RWPE1 (cell line): ENCODE results near the gene ZC3H18.

Experiments used
- CTCF ChIA-PET: fragments of 350-600 bp; sonication (Branson Sonifier 250); formaldehyde crosslinking; extraction: SDS; loops from one replicate; lab custom pipeline; 2021; lab: Yijun Ruan, JAX
- POLR2A ChIA-PET: fragments of 400-600 bp; formaldehyde crosslinking; extraction: SDS; loops from one replicate; lab custom pipeline; 2020; ENCODE audit warnings: antibody characterized with exemption; ENCODE audit not compliant: low non-redundant PET; lab: Yijun Ruan, JAX
- DNase-seq: peaks from one replicate; pipeline ENCODE4 v3.0.0; 2012; ENCODE audit warnings: low spot score
- H3K27ac ChIP-seq: fragments of 450-650 bp; 2 replicates; pipeline ENCODE4 v1.5.1; 2017
- TF ChIP-seq, protein P1 (sequence below): fragments of 450-650 bp; conservative IDR thresholded peaks from 2 replicates; pipeline ENCODE4 v1.5.1; 2017; ENCODE audit warnings: low read depth, mild to moderate bottlenecking

The ZC3H18 gene

GRCh38 chr16:88539261-88539651 is 30.9 kb upstream of the ZC3H18 start:
- no peak for DNase-seq
- TF ChIP-seq, protein P1, sequence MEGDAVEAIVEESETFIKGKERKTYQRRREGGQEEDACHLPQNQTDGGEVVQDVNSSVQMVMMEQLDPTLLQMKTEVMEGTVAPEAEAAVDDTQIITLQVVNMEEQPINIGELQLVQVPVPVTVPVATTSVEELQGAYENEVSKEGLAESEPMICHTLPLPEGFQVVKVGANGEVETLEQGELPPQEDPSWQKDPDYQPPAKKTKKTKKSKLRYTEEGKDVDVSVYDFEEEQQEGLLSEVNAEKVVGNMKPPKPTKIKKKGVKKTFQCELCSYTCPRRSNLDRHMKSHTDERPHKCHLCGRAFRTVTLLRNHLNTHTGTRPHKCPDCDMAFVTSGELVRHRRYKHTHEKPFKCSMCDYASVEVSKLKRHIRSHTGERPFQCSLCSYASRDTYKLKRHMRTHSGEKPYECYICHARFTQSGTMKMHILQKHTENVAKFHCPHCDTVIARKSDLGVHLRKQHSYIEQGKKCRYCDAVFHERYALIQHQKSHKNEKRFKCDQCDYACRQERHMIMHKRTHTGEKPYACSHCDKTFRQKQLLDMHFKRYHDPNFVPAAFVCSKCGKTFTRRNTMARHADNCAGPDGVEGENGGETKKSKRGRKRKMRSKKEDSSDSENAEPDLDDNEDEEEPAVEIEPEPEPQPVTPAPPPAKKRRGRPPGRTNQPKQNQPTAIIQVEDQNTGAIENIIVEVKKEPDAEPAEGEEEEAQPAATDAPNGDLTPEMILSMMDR, result no peak
- ChIA-PET POLR2A (no interaction called here), CTCF (interaction anchor here (1.1 kb wide), 1 partner anchor 101 kb away, joined by 5 read pairs; no protein-coding TSS in a partner anchor)
- H3K27ac ChIP-seq, result no peak overlapping the region

DNA sequence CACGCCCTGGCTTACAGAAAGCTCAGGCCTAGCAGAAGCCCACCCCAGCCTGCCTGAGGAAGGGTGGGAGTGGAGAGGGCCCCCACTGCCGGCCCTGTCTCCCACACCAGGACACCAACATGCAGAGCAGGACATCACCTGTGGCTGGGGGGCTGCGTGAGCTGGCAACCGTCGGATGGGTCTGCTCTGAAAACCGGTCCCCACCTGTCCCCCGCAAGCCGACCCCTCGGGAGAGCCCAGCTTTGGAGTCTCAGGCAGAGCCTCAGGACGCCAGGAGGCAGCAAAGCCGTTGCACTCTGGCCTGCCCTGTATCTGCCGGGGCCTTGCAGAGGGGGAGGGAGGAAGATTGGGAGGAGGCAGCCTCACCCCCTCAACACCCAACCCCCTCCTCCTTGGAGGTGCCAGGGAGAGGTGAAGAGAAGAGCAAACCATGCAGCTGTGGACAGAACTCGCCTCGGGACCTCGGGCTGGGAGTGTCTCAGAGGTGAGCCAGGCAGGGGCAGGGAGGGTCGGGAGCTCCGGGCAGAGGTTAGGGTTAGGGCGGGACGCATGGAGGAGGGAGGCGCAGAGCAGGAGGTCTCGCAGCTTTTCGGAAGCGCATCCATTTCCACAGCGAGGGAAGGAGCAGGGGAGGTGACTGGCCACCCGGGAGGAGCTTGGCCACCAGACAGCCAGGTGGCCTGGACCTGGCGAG is 30.4 kb upstream of the ZC3H18 start:
- TF ChIP-seq, protein P1, result no peak
- no peak overlapping the region for H3K27ac ChIP-seq
- ChIA-PET POLR2A (no interaction called here), CTCF (no interaction called here)
- no peak for DNase-seq

- CTCF ChIA-PET, result no interaction called here
- TF ChIP-seq, protein P1, result no peak
- POLR2A ChIA-PET, result no interaction called here
- no peak overlapping the region for H3K27ac ChIP-seq
- no peak for DNase-seq
Measured at GRCh38 chr16:88540346-88540977, 29.7 kb upstream of the ZC3H18 start.

GRCh38 chr16:88541831-88542616 is 28.2 kb upstream of the ZC3H18 start:
- ChIA-PET POLR2A (no interaction called here), CTCF (no interaction called here)
- TF ChIP-seq, protein P1, result no peak
- no peak overlapping the region for H3K27ac ChIP-seq
- DNase-seq, result no peak

DNA sequence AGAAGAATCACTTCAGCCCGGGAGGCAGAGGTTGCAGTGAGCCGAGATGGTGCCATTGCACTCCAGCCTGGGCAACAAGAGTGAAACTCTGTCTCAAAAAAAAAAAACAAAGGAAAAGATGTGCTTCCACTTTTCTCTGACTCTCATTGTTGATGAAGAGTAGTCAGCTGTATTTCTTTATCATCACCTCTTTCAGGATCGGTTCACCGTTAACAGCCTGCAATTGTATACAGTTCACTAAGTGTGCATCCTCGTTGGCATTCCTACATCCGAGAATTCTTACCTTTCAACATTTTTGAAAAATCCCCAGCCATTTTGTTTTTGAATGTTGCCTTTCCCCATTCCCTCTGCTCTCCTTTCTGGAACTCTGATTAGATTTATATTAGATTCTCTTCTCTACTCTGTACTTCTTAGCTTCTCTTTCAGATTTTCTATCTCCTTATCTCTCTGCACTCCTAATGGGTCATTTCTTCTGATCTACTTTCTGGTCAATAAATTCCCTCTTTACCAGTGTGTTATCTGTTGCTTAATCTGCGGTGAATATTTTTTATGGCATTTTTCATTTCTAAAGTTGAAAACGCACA is 26.9 kb upstream of the ZC3H18 start:
- no peak for DNase-seq
- no peak overlapping the region for H3K27ac ChIP-seq
- TF ChIP-seq, protein P1, result no peak
- ChIA-PET CTCF (no interaction called here), POLR2A (no interaction called here)

- no peak overlapping the region for H3K27ac ChIP-seq
- TF ChIP-seq, protein P1, result no peak
- POLR2A ChIA-PET, result no interaction called here
- CTCF ChIA-PET, result interaction anchor here (0.6 to 0.9 kb wide), 2 partner anchors 13 to 234 kb away, joined by 3 to 4 read pairs; no protein-coding TSS in a partner anchor
- no peak for DNase-seq
Measured at GRCh38 chr16:88545781-88546180, 24.4 kb upstream of the ZC3H18 start.
